HG03378 (cell line): Measurements from ENCODE around the gene NME2.
A peak's percentile ranks its signal among the peaks of the same experiment; 100 is the strongest.
"Not testable (repeated sequence)": the region's sequence is repeated elsewhere in the genome, so short reads cannot be mapped to it uniquely, and the experiment has no call there.

Source experiments
- ATAC-seq: cut with Tn5 transposase; IDR thresholded peaks from one replicate; pipeline ENCODE4 v1.9.1; 2021; ENCODE audit warnings: mild to moderate bottlenecking, moderate library complexity; ENCODE audit not compliant: unreplicated experiment

NME2 gene

GRCh38 chr17:51166198-51166986 is at the start of gene NME2:
Gene NME2 (plus strand): TSS chr17:51166411. CDS start chr17:51166831, 420 bp downstream.
- peak; percentile 58 for ATAC-seq

- no peak for ATAC-seq
These were observed 47.6 kb upstream of the NME2 start for GRCh38 chr17:51118330-51119195.

- ATAC-seq, result no peak
These were observed 46.5 kb upstream of the NME2 start for GRCh38 chr17:51119415-51120356.

GRCh38 chr17:51120357-51120738 is 45.9 kb upstream of the NME2 start:
- peak; percentile 27 for ATAC-seq

- peak; percentile 32 for ATAC-seq
These were observed 45.2 kb upstream of the NME2 start, which contains the start of gene SPAG9 for GRCh38 chr17:51120739-51121619. Gene SPAG9 (minus strand): TSS chr17:51120868. CDS start chr17:51120656, 212 bp downstream.

- peak; percentile 45 for ATAC-seq
These were observed 44.4 kb upstream of the NME2 start for GRCh38 chr17:51121620-51122472.

- not testable (repeated sequence) for ATAC-seq
These were observed 43.6 kb upstream of the NME2 start for GRCh38 chr17:51122473-51123115.

- ATAC-seq, result no peak
These were observed 41.3 kb upstream of the NME2 start for GRCh38 chr17:51124640-51125503.

GRCh38 chr17:51128076-51128475 is 38.1 kb upstream of the NME2 start:
- ATAC-seq, result no peak

- peak; percentile 71 for ATAC-seq
These were observed 33.3 kb upstream of the NME2 start for GRCh38 chr17:51132964-51133319.

- no peak for ATAC-seq
These were observed 32.8 kb upstream of the NME2 start for GRCh38 chr17:51133365-51133764.

GRCh38 chr17:51135956-51136355 is 30.3 kb upstream of the NME2 start:
- ATAC-seq, result no peak

GRCh38 chr17:51142597-51142996 is 23.6 kb upstream of the NME2 start:
- no peak for ATAC-seq

GRCh38 chr17:51144266-51145022 is 21.8 kb upstream of the NME2 start:
- ATAC-seq, result no peak

GRCh38 chr17:51147650-51148049 is 18.6 kb upstream of the NME2 start:
- ATAC-seq, result no peak

GRCh38 chr17:51149163-51149562 is 17.0 kb upstream of the NME2 start:
- no peak for ATAC-seq

- ATAC-seq, result no peak
These were observed 15.3 kb upstream of the NME2 start for GRCh38 chr17:51150932-51151331.
